Measurements from ENCODE around the gene TGM2.

DNA sequence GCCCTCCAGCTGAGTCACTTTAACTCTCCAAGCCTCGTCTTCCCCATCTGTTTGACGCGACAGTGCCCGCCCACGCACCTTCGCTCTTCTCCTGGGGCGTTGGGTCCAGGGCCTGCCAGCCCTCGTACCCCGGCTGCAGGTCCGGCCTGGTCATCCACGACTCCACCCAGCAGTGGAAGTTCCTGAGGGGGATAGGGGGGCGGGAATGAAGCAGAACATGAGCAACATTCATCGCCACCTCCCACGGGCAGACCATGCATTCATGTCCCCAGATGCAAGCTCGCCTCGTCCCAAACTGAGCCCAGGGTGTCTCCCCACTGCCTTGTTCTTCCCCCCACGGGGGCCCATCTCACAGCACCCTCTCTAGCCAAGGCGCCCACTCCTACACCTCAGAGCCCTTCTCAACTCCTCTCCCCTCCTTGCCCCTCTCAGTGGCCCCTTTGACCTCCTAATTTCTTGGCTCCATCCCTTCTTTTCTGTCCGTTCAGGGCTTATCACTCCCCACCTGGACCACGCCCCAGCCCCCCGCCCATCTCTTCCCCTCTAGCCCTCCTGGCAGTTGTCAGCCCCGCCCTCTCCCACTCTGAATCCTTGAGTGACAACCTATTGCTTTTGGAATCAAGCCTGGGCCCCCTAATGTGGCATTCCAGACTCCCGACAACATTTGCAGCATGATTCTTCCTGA is 23.7 kb downstream of the TGM2 start:
- TF ChIP-seq, protein P1, sequence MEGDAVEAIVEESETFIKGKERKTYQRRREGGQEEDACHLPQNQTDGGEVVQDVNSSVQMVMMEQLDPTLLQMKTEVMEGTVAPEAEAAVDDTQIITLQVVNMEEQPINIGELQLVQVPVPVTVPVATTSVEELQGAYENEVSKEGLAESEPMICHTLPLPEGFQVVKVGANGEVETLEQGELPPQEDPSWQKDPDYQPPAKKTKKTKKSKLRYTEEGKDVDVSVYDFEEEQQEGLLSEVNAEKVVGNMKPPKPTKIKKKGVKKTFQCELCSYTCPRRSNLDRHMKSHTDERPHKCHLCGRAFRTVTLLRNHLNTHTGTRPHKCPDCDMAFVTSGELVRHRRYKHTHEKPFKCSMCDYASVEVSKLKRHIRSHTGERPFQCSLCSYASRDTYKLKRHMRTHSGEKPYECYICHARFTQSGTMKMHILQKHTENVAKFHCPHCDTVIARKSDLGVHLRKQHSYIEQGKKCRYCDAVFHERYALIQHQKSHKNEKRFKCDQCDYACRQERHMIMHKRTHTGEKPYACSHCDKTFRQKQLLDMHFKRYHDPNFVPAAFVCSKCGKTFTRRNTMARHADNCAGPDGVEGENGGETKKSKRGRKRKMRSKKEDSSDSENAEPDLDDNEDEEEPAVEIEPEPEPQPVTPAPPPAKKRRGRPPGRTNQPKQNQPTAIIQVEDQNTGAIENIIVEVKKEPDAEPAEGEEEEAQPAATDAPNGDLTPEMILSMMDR (IDR thresholded peaks at IDR 0.05): no peak
- TF ChIP-seq POLR2A (IDR thresholded peaks at IDR 0.05): no peak
